Adrenal gland (tissue), 5 donors: Measurements from ENCODE around the gene RNU1-1.
"Not testable (repeated sequence)": the region's sequence is repeated elsewhere in the genome, so short reads cannot be mapped to it uniquely, and the experiment has no call there.

ENCODE experiments used
- CTCF ChIP-seq, 6 experiments: fragments of 450-650 bp in 4 of 6; fragments of 200-600 bp in 2 of 6; sonication (generic) in 1 of 6; IDR thresholded peaks; 1 replicate in 5 of 6; 2 replicates in 1 of 6; pipeline versions ENCODE4 v1.5.1 to v1.8.0; 2016 to 2021; ENCODE audit warnings: antibody characterized with exemption in 6 of 6, mild to moderate bottlenecking in 2 of 6, moderate library complexity in 1 of 6
- POLR2A ChIP-seq, 2 donors: fragments of 450-650 bp; IDR thresholded peaks; one replicate each; pipeline ENCODE4 v1.6.1; 2017; ENCODE audit warnings: antibody characterized with exemption in 2 of 2, mild to moderate bottlenecking in 2 of 2, moderate library complexity in 1 of 2
- donor health status: DM: no; HTN: no; CAD: no.

GRCh38 chr1:16475771-16476770, 38.0 kb downstream of the RNU1-1 start:
- not testable (repeated sequence) for TF ChIP-seq CTCF, POLR2A (IDR thresholded peaks at IDR 0.05)
